H9 (cell line): ENCODE results near the gene PDE6D. TPM values are rescaled to one million over a fixed set of nuclear protein-coding genes. Genes with fewer than 3 reads are reported as not detected.

ENCODE experiments used
- DNase-seq: peaks from one replicate; pipeline ENCODE4 v3.0.0-alpha.2; 2017
- H2AFZ ChIP-seq: one replicate; pipeline ENCODE4 v1.6.1; 2013; ENCODE audit warnings: mild to moderate bottlenecking, low read length, control low read depth, moderate library complexity
- H2AK5ac ChIP-seq: 2 replicates; pipeline ENCODE4 v1.6.1; 2013; ENCODE audit warnings: low read length, control low read depth, mixed read lengths; ENCODE audit not compliant: insufficient read length
- H2BK120ac ChIP-seq: one replicate; pipeline ENCODE4 v1.6.1; 2013; ENCODE audit warnings: low read depth, mild to moderate bottlenecking, low read length, control low read depth, inconsistent platforms; ENCODE audit not compliant: poor library complexity, severe bottlenecking
- H2BK12ac ChIP-seq: 2 replicates; pipeline ENCODE4 v1.6.1; 2013; ENCODE audit warnings: low read length, control low read depth, mixed read lengths, low read depth; ENCODE audit not compliant: insufficient read length
- H2BK15ac ChIP-seq: 2 replicates; pipeline ENCODE4 v1.6.1; 2013; ENCODE audit warnings: low read depth, low read length, control low read depth
- H2BK20ac ChIP-seq: one replicate; pipeline ENCODE4 v1.6.1; 2013; ENCODE audit warnings: low read depth, mild to moderate bottlenecking, low read length, control low read depth, inconsistent platforms; ENCODE audit not compliant: poor library complexity, severe bottlenecking
- H2BK5ac ChIP-seq: 2 replicates; pipeline ENCODE4 v1.6.1; 2013; ENCODE audit warnings: low read length, control low read depth, mixed read lengths; ENCODE audit not compliant: insufficient read length
- H3K14ac ChIP-seq: 2 replicates; pipeline ENCODE4 v1.6.1; 2013; ENCODE audit warnings: low read length, control low read depth; ENCODE audit not compliant: insufficient read depth
- H3K18ac ChIP-seq: 2 replicates; pipeline ENCODE4 v1.6.1; 2013; ENCODE audit warnings: low read depth, mild to moderate bottlenecking, mixed read lengths, low read length, control low read depth; ENCODE audit not compliant: insufficient read length
- H3K23ac ChIP-seq: 2 replicates; pipeline ENCODE4 v1.6.1; 2013; ENCODE audit warnings: low read length, control low read depth, mixed read lengths, low read depth; ENCODE audit not compliant: insufficient read length
- H3K23me2 ChIP-seq: 2 replicates; pipeline ENCODE4 v1.6.1; 2013; ENCODE audit warnings: low read depth, mild to moderate bottlenecking, mixed read lengths, low read length, control low read depth; ENCODE audit not compliant: insufficient read length, poor library complexity, severe bottlenecking
- H3K27ac ChIP-seq: 2 replicates; pipeline ENCODE4 v1.5.1; 2013; ENCODE audit warnings: low read length, control low read depth, mixed read lengths, low read depth; ENCODE audit not compliant: insufficient read length
- H3K27me3 ChIP-seq: 2 replicates; pipeline ENCODE4 v1.6.1; 2013; ENCODE audit warnings: low read length, control low read depth, inconsistent platforms; ENCODE audit not compliant: insufficient read depth
- H3K4ac ChIP-seq: 2 replicates; pipeline ENCODE4 v1.6.1; 2013; ENCODE audit warnings: low read depth, mild to moderate bottlenecking, control low read depth, inconsistent platforms, low read length, moderate library complexity
- H3K4me1 ChIP-seq: 2 replicates; pipeline ENCODE4 v1.6.1; 2013; ENCODE audit warnings: low read length, control low read depth, inconsistent platforms; ENCODE audit not compliant: insufficient read depth
- H3K4me2 ChIP-seq: 2 replicates; pipeline ENCODE4 v1.6.1; 2013; ENCODE audit warnings: low read length, control low read depth, mixed read lengths; ENCODE audit not compliant: insufficient read length, insufficient read depth
- H3K56ac ChIP-seq: 2 replicates; pipeline ENCODE4 v1.6.1; 2013; ENCODE audit warnings: low read depth, mild to moderate bottlenecking, mixed read lengths, low read length, control low read depth; ENCODE audit not compliant: insufficient read length
- H3K79me1 ChIP-seq: 2 replicates; pipeline ENCODE4 v1.6.1; 2013; ENCODE audit warnings: low read depth, mild to moderate bottlenecking, moderate library complexity, low read length, control low read depth, inconsistent platforms; ENCODE audit not compliant: insufficient read depth, poor library complexity, severe bottlenecking
- H3K79me2 ChIP-seq: 2 replicates; pipeline ENCODE4 v1.6.1; 2013; ENCODE audit warnings: low read length, control low read depth, inconsistent platforms; ENCODE audit not compliant: insufficient read depth
- H3K9ac ChIP-seq: 2 replicates; pipeline ENCODE4 v1.6.1; 2013; ENCODE audit warnings: low read length, control low read depth, mixed read lengths; ENCODE audit not compliant: insufficient read length; ENCODE audit errors: extremely low read depth
- H3K9me3 ChIP-seq: one replicate; pipeline ENCODE4 v1.6.1; 2013; ENCODE audit warnings: low read depth, low read length, inconsistent platforms; ENCODE audit not compliant: control insufficient read depth
- H3T11ph ChIP-seq: one replicate; pipeline ENCODE4 v1.6.1; 2013; ENCODE audit warnings: mild to moderate bottlenecking, low read length, control low read depth, inconsistent platforms
- H4K20me1 ChIP-seq: one replicate; pipeline ENCODE4 v1.6.1; 2013; ENCODE audit not compliant: control insufficient read depth, insufficient read length, insufficient read depth
- H4K5ac ChIP-seq: 2 replicates; pipeline ENCODE4 v1.6.1; 2013; ENCODE audit warnings: low read depth, mild to moderate bottlenecking, mixed read lengths, low read length, control low read depth; ENCODE audit not compliant: insufficient read length
- H4K8ac ChIP-seq: replicated peaks from 2 replicates; pipeline ENCODE4 v1.6.1; 2013; ENCODE audit warnings: low read length, control low read depth, mixed read lengths, low read depth; ENCODE audit not compliant: insufficient read length
- H4K91ac ChIP-seq: 2 replicates; pipeline ENCODE4 v1.6.1; 2013; ENCODE audit warnings: low read depth, mild to moderate bottlenecking, moderate library complexity, mixed read lengths, low read length, control low read depth; ENCODE audit not compliant: insufficient read length
- H3K27ac Mint-ChIP-seq, 3 experiments: 2 replicates in 2 of 3; 3 replicates in 1 of 3; pipeline ENCODE4 v1.8.0; 2020 to 2021; ENCODE audit warnings: mixed read lengths in 3 of 3, mild to moderate bottlenecking in 1 of 3, moderate library complexity in 1 of 3
- H3K27me3 Mint-ChIP-seq: 2 replicates; pipeline ENCODE4 v1.8.0; 2021; ENCODE audit warnings: low read depth, mild to moderate bottlenecking, moderate library complexity, mixed read lengths
- H3K36me3 Mint-ChIP-seq, 3 experiments: 2 replicates in 2 of 3; 3 replicates in 1 of 3; pipeline ENCODE4 v1.8.0; 2020 to 2021; ENCODE audit warnings: low read depth in 3 of 3, mixed read lengths in 3 of 3; ENCODE audit not compliant: insufficient read depth in 1 of 3
- H3K4me1 Mint-ChIP-seq, 2 experiments: 2 replicates each; pipeline ENCODE4 v1.8.0; 2020; ENCODE audit warnings: mixed read lengths in 2 of 2
- H3K4me3 Mint-ChIP-seq, 2 experiments: 2 replicates in 1 of 2; 3 replicates in 1 of 2; pipeline ENCODE4 v1.8.0; 2020 to 2021; ENCODE audit warnings: mild to moderate bottlenecking in 2 of 2, mixed read lengths in 2 of 2, moderate library complexity in 1 of 2
- H3K9me3 Mint-ChIP-seq, 2 experiments: 2 replicates in 1 of 2; 3 replicates in 1 of 2; pipeline ENCODE4 v1.8.0; 2020; ENCODE audit warnings: mild to moderate bottlenecking in 2 of 2, mixed read lengths in 2 of 2, moderate library complexity in 1 of 2
- WGBS: extraction: QIAGEN DNeasy Blood & Tissue Kit; methylation state at CpG from one replicate; pipeline ENCODE4 v1.1.7; 2013; ENCODE audit warnings: missing lambda C conversion rate, low lambda C conversion rate, mixed read lengths; ENCODE audit not compliant: insufficient read length; ENCODE audit errors: extremely low coverage; 5-methylcytosine and 5-hydroxymethylcytosine counted together
- total RNA-seq: library from RNA; stranded (reverse); gene quantifications from 2 replicates; pipeline ENCODE4 v1.2.1, GENCODE V29; 2021
- TF ChIP-seq, protein P1 (sequence below): fragments of 200-600 bp; sonication (generic); conservative IDR thresholded peaks from 3 replicates; pipeline ENCODE4 v1.8.0; 2021; ENCODE audit warnings: antibody characterized with exemption, mild to moderate bottlenecking

The PDE6D gene
- total RNA-seq, 1 experiment from 2014 or later: 33.7 TPM

DNA sequence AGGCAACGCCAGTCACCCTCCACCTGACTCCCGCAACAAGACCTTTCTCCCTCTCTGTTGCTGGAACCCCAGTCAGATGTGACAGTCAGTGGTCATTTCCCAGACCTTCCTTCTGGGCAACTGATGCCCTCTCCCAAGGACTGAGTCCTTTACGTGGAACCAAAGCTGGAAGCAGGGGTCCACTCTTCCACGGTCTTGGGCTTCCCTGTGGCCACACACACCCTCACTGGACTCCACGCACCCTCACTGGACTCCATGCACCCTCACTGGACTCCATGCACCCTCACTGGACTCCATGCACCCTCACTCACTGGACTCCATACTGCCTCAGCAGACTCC is 65.6 kb downstream of the PDE6D start:
- Histone ChIP-seq H3K56ac (no peak overlapping the region), H3K4me1 (no peaks in the 10 kb centered on the region), H3K79me1 (no peaks in the 10 kb centered on the region), H2AFZ (no peak overlapping the region), H3T11ph (no peak overlapping the region), H2BK12ac (no peak overlapping the region), H3K4me2 (no peak overlapping the region), H3K79me2 (peaks cover 21% of the 10 kb centered on the region; the same call in 1 of the 2 replicates), H3K4ac (no peak overlapping the region), H3K14ac (no peak overlapping the region), H2BK5ac (no peak overlapping the region), H3K9ac (no peak overlapping the region), H2AK5ac (no peak overlapping the region), H4K20me1 (no peaks in the 10 kb centered on the region), H3K18ac (no peak overlapping the region), H2BK15ac (no peak overlapping the region), H3K23ac (no peak overlapping the region), H3K9me3 (no peaks in the 10 kb centered on the region), H3K23me2 (peaks cover 7% of the 10 kb centered on the region), H4K5ac (no peak overlapping the region), H4K91ac (no peak overlapping the region), H3K27me3 (no peaks in the 10 kb centered on the region), H2BK20ac (no peak overlapping the region), H3K27ac (no peak overlapping the region), H4K8ac (no peak overlapping the region), H2BK120ac (no peak overlapping the region)
- Mint-ChIP-seq H3K4me3 (peak overlapping the region in 1 of 2 experiments; percentile 54; a peak in 2 of 5 replicates), H3K27me3 (peaks cover 12% of the 10 kb centered on the region), H3K27ac (peak overlapping the region in 2 of 3 experiments; percentile 89 to 94; a peak in 5 of 7 replicates), H3K9me3 (peaks cover 0 to 3% of the 10 kb centered on the region in 2 experiments; a peak in 3 of 5 replicates), H3K36me3 (peaks cover 24 to 41% (median 32%) of the 10 kb centered on the region in 3 experiments), H3K4me1 (peaks cover 39 to 43% of the 10 kb centered on the region in 2 experiments)
- DNase-seq: no peak
- no CpG with 5 or more reads among the region's 5 CpGs for WGBS
- TF ChIP-seq, protein P1, sequence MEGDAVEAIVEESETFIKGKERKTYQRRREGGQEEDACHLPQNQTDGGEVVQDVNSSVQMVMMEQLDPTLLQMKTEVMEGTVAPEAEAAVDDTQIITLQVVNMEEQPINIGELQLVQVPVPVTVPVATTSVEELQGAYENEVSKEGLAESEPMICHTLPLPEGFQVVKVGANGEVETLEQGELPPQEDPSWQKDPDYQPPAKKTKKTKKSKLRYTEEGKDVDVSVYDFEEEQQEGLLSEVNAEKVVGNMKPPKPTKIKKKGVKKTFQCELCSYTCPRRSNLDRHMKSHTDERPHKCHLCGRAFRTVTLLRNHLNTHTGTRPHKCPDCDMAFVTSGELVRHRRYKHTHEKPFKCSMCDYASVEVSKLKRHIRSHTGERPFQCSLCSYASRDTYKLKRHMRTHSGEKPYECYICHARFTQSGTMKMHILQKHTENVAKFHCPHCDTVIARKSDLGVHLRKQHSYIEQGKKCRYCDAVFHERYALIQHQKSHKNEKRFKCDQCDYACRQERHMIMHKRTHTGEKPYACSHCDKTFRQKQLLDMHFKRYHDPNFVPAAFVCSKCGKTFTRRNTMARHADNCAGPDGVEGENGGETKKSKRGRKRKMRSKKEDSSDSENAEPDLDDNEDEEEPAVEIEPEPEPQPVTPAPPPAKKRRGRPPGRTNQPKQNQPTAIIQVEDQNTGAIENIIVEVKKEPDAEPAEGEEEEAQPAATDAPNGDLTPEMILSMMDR: no peak; the same call in 2 of the 3 replicates
